Glutamatergic neuron (in vitro differentiated cells): ENCODE data around the gene APOBEC2. TPM values are rescaled to one million over a fixed set of nuclear protein-coding genes. Genes with fewer than 3 reads are reported as not detected.
"Not testable (repeated sequence)": the region's sequence is repeated elsewhere in the genome, so short reads cannot be mapped to it uniquely, and the experiment has no call there.

ENCODE experiments used
- DNase-seq: peaks from one replicate; pipeline ENCODE4 v3.0.0; 2022
- H3K27ac Mint-ChIP-seq: one replicate; pipeline ENCODE4 v1.8.0; 2020; ENCODE audit warnings: mild to moderate bottlenecking, mixed read lengths, inconsistent platforms; ENCODE audit not compliant: unreplicated experiment
- H3K27me3 Mint-ChIP-seq: one replicate; pipeline ENCODE4 v1.8.0; 2020; ENCODE audit warnings: mild to moderate bottlenecking, moderate library complexity, mixed read lengths, inconsistent platforms; ENCODE audit not compliant: unreplicated experiment
- H3K36me3 Mint-ChIP-seq: one replicate; pipeline ENCODE4 v1.8.0; 2020; ENCODE audit warnings: mild to moderate bottlenecking, mixed read lengths, inconsistent platforms; ENCODE audit not compliant: unreplicated experiment
- H3K4me1 Mint-ChIP-seq: one replicate; pipeline ENCODE4 v1.8.0; 2020; ENCODE audit warnings: mild to moderate bottlenecking, low read depth, mixed read lengths, inconsistent platforms; ENCODE audit not compliant: unreplicated experiment
- H3K4me3 Mint-ChIP-seq: one replicate; pipeline ENCODE4 v1.8.0; 2020; ENCODE audit warnings: mild to moderate bottlenecking, mixed read lengths, inconsistent platforms; ENCODE audit not compliant: unreplicated experiment
- H3K9me3 Mint-ChIP-seq: one replicate; pipeline ENCODE4 v1.8.0; 2020; ENCODE audit warnings: mild to moderate bottlenecking, moderate library complexity, mixed read lengths, inconsistent platforms; ENCODE audit not compliant: unreplicated experiment
- total RNA-seq: library from RNA; stranded (reverse); fragmentation: NEBNext Ultra II Directional; extraction: Animal tissue kit (Norgen Biotek cat#: 25700); gene quantifications from one replicate; pipeline ENCODE4 v1.2.1, GENCODE V29; 2021; ENCODE audit not compliant: unreplicated experiment
- TF ChIP-seq, protein P1 (sequence below): fragments of 200-600 bp; sonication (generic); IDR thresholded peaks from one replicate; pipeline ENCODE4 v1.5.0; 2021; ENCODE audit not compliant: partially characterized antibody, unreplicated experiment

APOBEC2 gene
- total RNA-seq, 1 donor from 2014 or later = 0.61 TPM

DNA sequence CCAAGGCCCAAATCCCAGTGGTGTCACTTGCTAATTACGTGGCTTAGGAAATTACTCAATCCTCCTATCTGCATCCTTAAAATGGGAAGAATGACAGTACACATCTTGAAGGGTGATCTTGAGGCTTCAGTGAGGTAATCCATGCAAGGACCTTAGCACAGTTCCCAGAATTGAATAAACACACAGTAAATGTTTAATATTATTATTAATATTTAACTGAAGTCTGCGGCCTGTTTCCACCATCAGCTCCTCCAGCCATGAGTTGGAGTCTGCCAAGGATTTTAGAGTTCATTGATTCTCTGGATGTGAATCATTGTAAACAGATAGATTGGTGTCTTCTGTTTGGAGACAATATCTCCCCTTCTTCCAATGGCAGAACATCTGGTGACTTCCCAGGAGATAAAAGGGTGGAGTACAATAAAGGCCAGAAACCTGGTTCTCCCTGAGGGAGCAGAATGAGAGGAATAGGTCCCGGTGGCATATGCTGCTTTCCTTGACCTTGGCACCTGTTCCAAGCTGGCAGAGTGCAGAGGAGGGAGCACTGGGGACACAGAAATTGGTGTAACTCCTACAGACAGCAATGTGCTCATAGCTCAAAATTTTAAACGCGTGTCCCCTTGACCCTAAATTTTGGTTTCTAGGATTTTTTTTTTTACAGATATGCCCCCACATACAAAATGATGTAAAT is 39.4 kb upstream of the APOBEC2 start:
- Mint-ChIP-seq H3K27me3 (no peaks in the 10 kb centered on the region), H3K4me1 (peaks cover 8% of the 10 kb centered on the region), H3K9me3 (no peaks in the 10 kb centered on the region), H3K36me3 (peaks cover 6% of the 10 kb centered on the region), H3K27ac (no peak overlapping the region), H3K4me3 (no peak overlapping the region)
- DNase-seq = no peak
- TF ChIP-seq, protein P1, sequence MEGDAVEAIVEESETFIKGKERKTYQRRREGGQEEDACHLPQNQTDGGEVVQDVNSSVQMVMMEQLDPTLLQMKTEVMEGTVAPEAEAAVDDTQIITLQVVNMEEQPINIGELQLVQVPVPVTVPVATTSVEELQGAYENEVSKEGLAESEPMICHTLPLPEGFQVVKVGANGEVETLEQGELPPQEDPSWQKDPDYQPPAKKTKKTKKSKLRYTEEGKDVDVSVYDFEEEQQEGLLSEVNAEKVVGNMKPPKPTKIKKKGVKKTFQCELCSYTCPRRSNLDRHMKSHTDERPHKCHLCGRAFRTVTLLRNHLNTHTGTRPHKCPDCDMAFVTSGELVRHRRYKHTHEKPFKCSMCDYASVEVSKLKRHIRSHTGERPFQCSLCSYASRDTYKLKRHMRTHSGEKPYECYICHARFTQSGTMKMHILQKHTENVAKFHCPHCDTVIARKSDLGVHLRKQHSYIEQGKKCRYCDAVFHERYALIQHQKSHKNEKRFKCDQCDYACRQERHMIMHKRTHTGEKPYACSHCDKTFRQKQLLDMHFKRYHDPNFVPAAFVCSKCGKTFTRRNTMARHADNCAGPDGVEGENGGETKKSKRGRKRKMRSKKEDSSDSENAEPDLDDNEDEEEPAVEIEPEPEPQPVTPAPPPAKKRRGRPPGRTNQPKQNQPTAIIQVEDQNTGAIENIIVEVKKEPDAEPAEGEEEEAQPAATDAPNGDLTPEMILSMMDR = no peak

DNA sequence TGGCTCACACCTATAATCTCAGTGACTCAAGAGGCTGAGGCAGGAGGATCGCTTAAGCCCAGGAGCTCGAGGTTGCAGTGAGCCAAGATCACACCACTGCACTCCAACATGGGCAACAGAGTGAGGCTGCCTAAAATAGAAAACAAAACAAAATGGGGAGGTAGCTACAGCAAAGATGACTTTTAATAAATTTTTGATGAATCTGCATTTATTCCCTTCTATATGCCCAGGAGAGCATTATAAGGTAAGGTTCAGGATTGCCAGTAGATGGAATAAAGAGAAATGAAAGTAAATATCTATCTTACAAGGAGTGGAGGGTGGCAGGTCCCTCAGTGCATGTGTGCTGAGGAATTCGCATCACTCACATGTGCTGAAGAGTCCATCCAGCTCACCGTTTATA is 38.2 kb upstream of the APOBEC2 start:
- H3K36me3 Mint-ChIP-seq = peaks cover 6% of the 10 kb centered on the region
- TF ChIP-seq, protein P1 = no peak
- H3K27ac Mint-ChIP-seq = no peak overlapping the region
- H3K9me3 Mint-ChIP-seq = no peaks in the 10 kb centered on the region
- no peak overlapping the region for H3K4me3 Mint-ChIP-seq
- H3K4me1 Mint-ChIP-seq = peaks cover 8% of the 10 kb centered on the region
- no peak for DNase-seq
- H3K27me3 Mint-ChIP-seq = no peaks in the 10 kb centered on the region

GRCh38 chr6:41015860-41016259 is 37.1 kb upstream of the APOBEC2 start:
- DNase-seq, H3K9me3 Mint-ChIP-seq, H3K36me3 Mint-ChIP-seq, H3K4me3 Mint-ChIP-seq, H3K27ac Mint-ChIP-seq, H3K27me3 Mint-ChIP-seq, H3K4me1 Mint-ChIP-seq: not testable (repeated sequence)

DNA sequence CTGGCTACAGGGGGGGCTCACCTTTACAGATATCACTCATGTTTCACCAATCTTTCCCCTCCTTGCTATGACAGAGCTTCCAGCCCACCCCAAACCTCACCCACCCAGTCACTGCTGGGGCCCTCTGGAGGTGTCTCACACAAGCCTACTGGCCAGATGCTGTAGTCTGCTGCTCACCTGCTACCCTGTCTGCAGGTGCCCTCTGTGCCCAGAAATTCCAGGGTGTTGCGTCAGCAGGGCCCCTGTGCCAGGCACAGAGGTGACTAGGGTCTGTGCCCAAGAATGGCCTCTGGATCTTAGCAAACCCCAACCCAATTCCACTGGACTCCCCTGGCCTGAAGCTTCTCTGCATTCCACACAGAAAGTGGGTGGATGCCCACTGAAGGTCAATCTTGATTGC is 35.3 kb upstream of the APOBEC2 start:
- no peaks in the 10 kb centered on the region for H3K27me3 Mint-ChIP-seq
- peaks cover 3% of the 10 kb centered on the region for H3K36me3 Mint-ChIP-seq
- H3K4me1 Mint-ChIP-seq = peaks cover 2% of the 10 kb centered on the region
- no peak overlapping the region for H3K27ac Mint-ChIP-seq
- no peaks in the 10 kb centered on the region for H3K9me3 Mint-ChIP-seq
- TF ChIP-seq, protein P1 = no peak
- no peak overlapping the region for H3K4me3 Mint-ChIP-seq
- no peak for DNase-seq

DNA sequence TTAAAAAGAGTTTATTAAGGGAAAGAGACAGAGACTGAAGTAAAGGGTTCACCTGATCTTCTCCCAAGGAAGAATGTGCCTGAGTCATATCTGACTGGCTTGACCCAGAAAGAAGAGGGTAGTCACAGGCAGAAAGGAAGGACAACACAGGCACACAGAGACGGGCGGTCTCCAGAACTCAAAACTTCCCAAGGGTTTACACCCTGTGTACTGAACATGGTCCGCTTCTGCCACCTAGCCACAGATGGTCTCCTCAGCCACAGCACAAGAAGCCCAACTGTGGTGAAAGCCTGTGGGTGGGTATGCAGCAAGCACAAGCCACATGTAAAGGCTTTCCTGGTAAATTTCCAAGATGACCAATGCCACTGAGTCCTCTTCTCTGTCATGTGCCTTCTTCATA is 31.2 kb upstream of the APOBEC2 start:
- H3K27ac Mint-ChIP-seq = no peak overlapping the region
- DNase-seq = no peak
- TF ChIP-seq, protein P1 = no peak
- no peaks in the 10 kb centered on the region for H3K9me3 Mint-ChIP-seq
- no peaks in the 10 kb centered on the region for H3K4me1 Mint-ChIP-seq
- peaks cover 3% of the 10 kb centered on the region for H3K36me3 Mint-ChIP-seq
- no peaks in the 10 kb centered on the region for H3K27me3 Mint-ChIP-seq
- no peak overlapping the region for H3K4me3 Mint-ChIP-seq

GRCh38 chr6:41022294-41022693 is 30.7 kb upstream of the APOBEC2 start:
- Mint-ChIP-seq H3K9me3 (no peaks in the 10 kb centered on the region), H3K4me3 (no peak overlapping the region), H3K27me3 (no peaks in the 10 kb centered on the region), H3K4me1 (peaks cover 3% of the 10 kb centered on the region), H3K27ac (no peak overlapping the region), H3K36me3 (peaks cover 3% of the 10 kb centered on the region)
- no peak for DNase-seq
- TF ChIP-seq, protein P1 = no peak
